ENCODE measurements around the gene POU6F2. TPM values are rescaled to one million over a fixed set of nuclear protein-coding genes. Genes with fewer than 3 reads are reported as not detected.

The POU6F2 gene
- total RNA-seq, 1 experiment from 2014 or later, result not detected

DNA sequence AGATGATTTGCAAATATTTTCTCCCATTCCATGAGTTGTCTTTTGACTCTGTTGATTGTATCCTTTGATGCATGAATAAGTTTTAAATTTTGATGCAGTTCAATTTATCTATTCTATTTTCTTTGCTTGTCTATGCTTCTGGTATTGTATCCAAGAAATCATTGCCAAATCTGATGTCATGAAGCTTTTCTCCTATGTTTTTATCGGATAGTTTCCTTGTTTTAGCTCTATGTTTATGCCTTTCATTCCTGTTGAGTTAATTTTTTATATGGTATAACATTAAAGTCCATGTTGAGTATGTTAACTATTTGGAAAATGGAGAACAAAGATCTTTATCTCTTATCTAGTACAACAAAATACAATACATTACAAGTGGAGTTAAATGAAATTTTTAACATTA, 41.1 kb upstream of the POU6F2 start:
- no peak overlapping the region for H3K4me2 ChIP-seq (ENCODE audit: low read length)
- BruUV-seq (replicated peaks), result no TSS peak
- H3K4me3 ChIP-seq (ENCODE audit: low read length), result no peak overlapping the region
- H4K20me1 ChIP-seq (ENCODE audit: low read length), result no peaks in the 10 kb centered on the region
- ChIA-PET POLR2A (ENCODE audit: unreplicated experiment) (no interaction called here), CTCF (no interaction called here)
- no peaks in the 10 kb centered on the region for H3K4me1 ChIP-seq (ENCODE audit: insufficient read depth, low read length)
- peaks cover 52% of the 10 kb centered on the region for H3K27me3 ChIP-seq (ENCODE audit: low read length)
- H2AFZ ChIP-seq (ENCODE audit: low read length), result no peak overlapping the region
- H3F3A ChIP-seq (ENCODE audit: low read length, unreplicated experiment), result no peaks in the 10 kb centered on the region
- TF ChIP-seq, protein P1, sequence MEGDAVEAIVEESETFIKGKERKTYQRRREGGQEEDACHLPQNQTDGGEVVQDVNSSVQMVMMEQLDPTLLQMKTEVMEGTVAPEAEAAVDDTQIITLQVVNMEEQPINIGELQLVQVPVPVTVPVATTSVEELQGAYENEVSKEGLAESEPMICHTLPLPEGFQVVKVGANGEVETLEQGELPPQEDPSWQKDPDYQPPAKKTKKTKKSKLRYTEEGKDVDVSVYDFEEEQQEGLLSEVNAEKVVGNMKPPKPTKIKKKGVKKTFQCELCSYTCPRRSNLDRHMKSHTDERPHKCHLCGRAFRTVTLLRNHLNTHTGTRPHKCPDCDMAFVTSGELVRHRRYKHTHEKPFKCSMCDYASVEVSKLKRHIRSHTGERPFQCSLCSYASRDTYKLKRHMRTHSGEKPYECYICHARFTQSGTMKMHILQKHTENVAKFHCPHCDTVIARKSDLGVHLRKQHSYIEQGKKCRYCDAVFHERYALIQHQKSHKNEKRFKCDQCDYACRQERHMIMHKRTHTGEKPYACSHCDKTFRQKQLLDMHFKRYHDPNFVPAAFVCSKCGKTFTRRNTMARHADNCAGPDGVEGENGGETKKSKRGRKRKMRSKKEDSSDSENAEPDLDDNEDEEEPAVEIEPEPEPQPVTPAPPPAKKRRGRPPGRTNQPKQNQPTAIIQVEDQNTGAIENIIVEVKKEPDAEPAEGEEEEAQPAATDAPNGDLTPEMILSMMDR (conservative IDR thresholded peaks at IDR 0.05; ENCODE audit: low read depth, low read length), result no peak
- TF ChIP-seq EZH2 (IDR thresholded peaks at IDR 0.05; ENCODE audit: low read length, unreplicated experiment), result no peak
- no peak overlapping the region for H3K9ac ChIP-seq (ENCODE audit: low read length)
- intact Hi-C loops (cut with micrococcal nuclease), result no loop called here
- no peaks in the 10 kb centered on the region for H3K9me2 ChIP-seq (replicated peaks; ENCODE audit: low read length)
- DNase-seq (no peak), ATAC-seq (no peak)
- no peak overlapping the region for H3K27ac ChIP-seq (ENCODE audit: low read length)
- H3K79me2 ChIP-seq (ENCODE audit: low read length), result no peaks in the 10 kb centered on the region
- H3K36me3 ChIP-seq (ENCODE audit: low read depth, low read length), result no peaks in the 10 kb centered on the region
- H3K9me3 ChIP-seq (ENCODE audit: low read length), result no peaks in the 10 kb centered on the region

GRCh38 chr7:38938001-38938485, 39.7 kb upstream of the POU6F2 start:
- Histone ChIP-seq H3K9me3 (ENCODE audit: low read length) (no peaks in the 10 kb centered on the region), H3K9me2 (replicated peaks; ENCODE audit: low read length) (no peaks in the 10 kb centered on the region), H4K20me1 (ENCODE audit: low read length) (no peaks in the 10 kb centered on the region), H3K4me2 (ENCODE audit: low read length) (no peak overlapping the region), H3K36me3 (ENCODE audit: low read depth, low read length) (no peaks in the 10 kb centered on the region), H2AFZ (ENCODE audit: low read length) (no peak overlapping the region), H3F3A (ENCODE audit: low read length, unreplicated experiment) (no peaks in the 10 kb centered on the region), H3K27me3 (ENCODE audit: low read length) (peaks cover 65% of the 10 kb centered on the region), H3K4me3 (ENCODE audit: low read length) (no peak overlapping the region), H3K27ac (ENCODE audit: low read length) (no peak overlapping the region), H3K79me2 (ENCODE audit: low read length) (no peaks in the 10 kb centered on the region), H3K4me1 (ENCODE audit: insufficient read depth, low read length) (no peaks in the 10 kb centered on the region), H3K9ac (ENCODE audit: low read length) (no peak overlapping the region)
- ATAC-seq (no peak), DNase-seq (no peak)
- intact Hi-C loops (cut with micrococcal nuclease), result no loop called here
- POLR2A ChIA-PET (ENCODE audit: unreplicated experiment), result no interaction called here
- TF ChIP-seq, protein P1 (conservative IDR thresholded peaks at IDR 0.05; ENCODE audit: low read depth, low read length), result no peak
- no peak for TF ChIP-seq EZH2 (IDR thresholded peaks at IDR 0.05; ENCODE audit: low read length, unreplicated experiment)
- TF ChIP-seq EZH2phosphoT487 (IDR thresholded peaks at IDR 0.05; ENCODE audit: borderline replicate concordance, low read length), result no peak
- CTCF ChIA-PET, result no interaction called here
- BruUV-seq (replicated peaks), result no TSS peak

DNA sequence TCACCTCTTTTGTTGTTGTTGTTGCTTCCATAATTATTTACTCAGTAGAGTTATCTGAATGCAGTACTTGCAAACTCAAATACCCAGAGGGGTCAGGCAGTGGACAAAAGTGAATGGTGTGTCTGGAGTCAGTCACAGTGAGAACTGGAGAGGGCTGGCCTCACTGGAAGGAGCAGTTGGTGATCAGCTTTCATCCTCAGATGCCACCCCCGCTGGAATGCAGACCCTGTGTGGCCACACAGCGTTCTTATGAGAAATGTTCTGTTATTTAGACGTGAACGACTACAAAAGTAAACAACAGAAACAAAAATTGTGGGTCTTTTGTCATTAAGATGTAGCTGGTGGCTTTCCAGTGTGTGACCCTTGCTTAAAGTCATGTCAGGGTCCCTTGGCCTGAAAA, 39.1 kb upstream of the POU6F2 start:
- Histone ChIP-seq H3K36me3 (ENCODE audit: low read depth, low read length) (no peaks in the 10 kb centered on the region), H3K4me3 (ENCODE audit: low read length) (no peak overlapping the region), H3K4me2 (ENCODE audit: low read length) (no peak overlapping the region), H3K27me3 (ENCODE audit: low read length) (peaks cover 71% of the 10 kb centered on the region), H3K9ac (ENCODE audit: low read length) (no peak overlapping the region), H3K9me3 (ENCODE audit: low read length) (no peaks in the 10 kb centered on the region), H3K27ac (ENCODE audit: low read length) (no peak overlapping the region), H3F3A (ENCODE audit: low read length, unreplicated experiment) (no peaks in the 10 kb centered on the region), H3K9me2 (replicated peaks; ENCODE audit: low read length) (no peaks in the 10 kb centered on the region), H3K4me1 (ENCODE audit: insufficient read depth, low read length) (no peaks in the 10 kb centered on the region), H4K20me1 (ENCODE audit: low read length) (no peaks in the 10 kb centered on the region), H2AFZ (ENCODE audit: low read length) (no peak overlapping the region), H3K79me2 (ENCODE audit: low read length) (no peaks in the 10 kb centered on the region)
- POLR2A ChIA-PET (ENCODE audit: unreplicated experiment), result no interaction called here
- intact Hi-C loops (cut with micrococcal nuclease), result no loop called here
- TF ChIP-seq, protein P1 (conservative IDR thresholded peaks at IDR 0.05; ENCODE audit: low read depth, low read length), result no peak
- no peak for TF ChIP-seq EZH2 (IDR thresholded peaks at IDR 0.05; ENCODE audit: low read length, unreplicated experiment)
- no peak for TF ChIP-seq EZH2phosphoT487 (IDR thresholded peaks at IDR 0.05; ENCODE audit: borderline replicate concordance, low read length)
- no peak for DNase-seq
- CTCF ChIA-PET, result no interaction called here
- no peak for ATAC-seq
- no TSS peak for BruUV-seq (replicated peaks)

All from PC-3 (cell line).